Stimulated activated CD8-positive, alpha-beta memory T cell treated with anti-CD3 and anti-CD28 coated beads, Interleukin-15, amount 100 ng/mL, for 48 hours (primary cell): ENCODE measurements around the gene ZBTB33.

ENCODE experiments used
- DNase-seq, 2 donors: peaks; one replicate each; pipeline ENCODE4 v3.0.0-alpha.2; 2020; ENCODE audit warnings: low read depth in 2 of 2

The ZBTB33 gene

GRCh38 chrX:120250522-120251271, at the start of gene ZBTB33:
Gene ZBTB33 (plus strand): TSS chrX:120250812. CDS start chrX:120253416, 2,604 bp downstream.
- peak; percentile 79 to 80 for DNase-seq

GRCh38 chrX:120200851-120201250, 49.8 kb upstream of the ZBTB33 start:
- DNase-seq = no peak

GRCh38 chrX:120205816-120206753, 44.5 kb upstream of the ZBTB33 start:
- no peak for DNase-seq

- no peak for DNase-seq
These were observed 43.5 kb upstream of the ZBTB33 start for GRCh38 chrX:120207009-120207605.

GRCh38 chrX:120213438-120214265, 37.0 kb upstream of the ZBTB33 start:
- peak; percentile 15 to 25 for DNase-seq

GRCh38 chrX:120223374-120223773, 27.2 kb upstream of the ZBTB33 start:
- no peak for DNase-seq

- DNase-seq = no peak
These were observed 26.2 kb upstream of the ZBTB33 start for GRCh38 chrX:120224388-120224787.

GRCh38 chrX:120228187-120228908, 22.3 kb upstream of the ZBTB33 start:
- no peak for DNase-seq

GRCh38 chrX:120235284-120235683, 15.3 kb upstream of the ZBTB33 start:
- DNase-seq = no peak

GRCh38 chrX:120236687-120237479, 13.7 kb upstream of the ZBTB33 start:
- DNase-seq = no peak

- no peak for DNase-seq
These were observed 11.7 kb upstream of the ZBTB33 start for GRCh38 chrX:120238933-120239332.

GRCh38 chrX:120242813-120243212, 7.8 kb upstream of the ZBTB33 start:
- no peak for DNase-seq

GRCh38 chrX:120244395-120244734, 6.2 kb upstream of the ZBTB33 start:
- no peak for DNase-seq

- peak in 1 of 2 donors; percentile 25 for DNase-seq
These were observed 5.7 kb upstream of the ZBTB33 start for GRCh38 chrX:120244735-120245498.

- no peak for DNase-seq
These were observed 929 bp downstream of the ZBTB33 start for GRCh38 chrX:120251471-120252011.

- DNase-seq = no peak
These were observed 3.2 kb downstream of the ZBTB33 start for GRCh38 chrX:120253784-120254183.

- DNase-seq = no peak
These were observed 9.8 kb downstream of the ZBTB33 start for GRCh38 chrX:120260369-120260768.

- no peak for DNase-seq
These were observed 12.5 kb downstream of the ZBTB33 start for GRCh38 chrX:120262859-120263708.
